T-helper 2 cell treated with Interferon-gamma antibody and Interleukin-4, amounts not matched to agents 100 ng/mL and 5 ng/mL, for 36 hours (primary cell): ENCODE measurements around the gene PMM2. TPM values are rescaled to one million over a fixed set of nuclear protein-coding genes. Genes with fewer than 3 reads are reported as not detected.

Experiments
- intact Hi-C: fragments of 100-400 bp; cut with micrococcal nuclease; formaldehyde crosslinking; loops from one replicate; pipeline ENCODE4 v1.15.1; 2023
- total RNA-seq: library from RNA; stranded (reverse); gene quantifications from 2 replicates; pipeline ENCODE4 v1.2.3, GENCODE V29; 2022

The PMM2 gene
- total RNA-seq, 1 donor from 2014 or later, result 56.3 TPM

- intact Hi-C loops, result no loop called here
Observed at GRCh38 chr16:8885674-8886592, 88.3 kb downstream of the PMM2 start.

DNA sequence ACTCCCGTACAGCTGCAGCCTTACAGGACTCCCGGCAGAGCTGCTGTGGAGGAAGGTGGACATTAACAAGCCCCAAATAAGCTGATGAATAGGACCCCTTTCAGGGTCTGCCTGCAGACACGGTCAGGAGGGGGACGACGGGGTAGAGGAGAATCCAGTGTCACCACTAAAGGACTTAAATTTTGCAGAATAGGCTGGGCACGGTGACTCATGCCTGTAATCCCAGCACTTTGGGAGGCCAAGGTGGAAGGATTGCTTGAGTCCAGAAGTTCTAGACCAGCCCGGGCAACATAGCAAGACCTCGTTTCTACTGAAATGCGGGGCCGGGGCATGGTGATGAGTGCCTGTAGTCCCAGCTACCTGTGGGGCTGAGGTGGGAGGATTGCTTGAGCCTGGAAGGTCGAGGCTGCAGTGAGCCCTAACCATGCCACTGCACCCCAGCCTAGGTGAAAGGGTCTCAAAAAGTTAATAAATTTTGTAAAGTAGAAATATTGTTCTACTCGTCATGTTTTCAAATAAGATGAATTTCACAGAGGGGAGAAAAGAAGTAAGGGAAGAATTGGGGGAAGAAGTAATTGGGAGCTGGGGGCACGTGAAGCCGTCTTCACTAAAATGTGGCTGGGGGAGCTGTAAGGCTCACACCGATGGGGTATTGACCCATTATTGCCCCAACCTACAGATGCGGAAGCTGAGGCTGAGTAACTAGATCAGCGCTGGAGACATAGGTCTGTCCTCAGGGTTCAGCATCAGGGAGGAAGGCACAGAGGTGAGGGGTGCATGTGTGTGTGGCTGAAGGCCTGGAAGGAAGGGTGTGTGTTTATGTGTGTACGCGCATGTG is 89.2 kb downstream of the PMM2 start:
- intact Hi-C loops, result no loop called here

GRCh38 chr16:8887431-8887765 is 89.8 kb downstream of the PMM2 start:
- intact Hi-C loops, result no loop called here

DNA sequence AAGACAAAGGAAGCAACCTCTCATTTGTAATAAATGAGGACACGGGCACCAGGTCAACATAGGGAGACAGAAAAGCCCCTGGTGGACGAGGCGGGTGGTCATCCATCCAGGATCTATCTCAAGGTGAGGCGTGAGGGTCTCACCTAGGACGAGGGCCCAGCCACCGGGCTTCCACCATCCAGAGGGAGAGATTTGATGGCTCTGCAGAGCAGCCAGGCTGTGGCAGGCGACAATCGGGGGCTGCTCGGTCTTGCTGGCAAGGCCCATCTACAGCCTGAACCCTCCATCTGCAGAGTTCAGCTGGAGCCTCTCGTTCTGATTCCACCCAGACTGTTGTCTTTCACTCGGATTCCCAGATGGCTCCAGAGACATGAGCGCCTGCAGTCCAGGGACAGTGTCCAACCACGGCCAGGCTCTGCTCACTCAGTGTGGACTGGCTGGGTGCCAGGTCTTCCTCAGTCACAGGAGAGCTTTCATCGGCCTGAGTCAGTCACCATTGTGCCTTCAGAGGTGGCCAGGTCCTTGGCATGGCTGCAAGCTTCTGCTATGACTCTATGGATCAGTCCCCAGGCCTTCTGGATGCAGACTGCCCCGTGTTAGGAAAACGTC is 90.4 kb downstream of the PMM2 start:
- intact Hi-C loops, result no loop called here

DNA sequence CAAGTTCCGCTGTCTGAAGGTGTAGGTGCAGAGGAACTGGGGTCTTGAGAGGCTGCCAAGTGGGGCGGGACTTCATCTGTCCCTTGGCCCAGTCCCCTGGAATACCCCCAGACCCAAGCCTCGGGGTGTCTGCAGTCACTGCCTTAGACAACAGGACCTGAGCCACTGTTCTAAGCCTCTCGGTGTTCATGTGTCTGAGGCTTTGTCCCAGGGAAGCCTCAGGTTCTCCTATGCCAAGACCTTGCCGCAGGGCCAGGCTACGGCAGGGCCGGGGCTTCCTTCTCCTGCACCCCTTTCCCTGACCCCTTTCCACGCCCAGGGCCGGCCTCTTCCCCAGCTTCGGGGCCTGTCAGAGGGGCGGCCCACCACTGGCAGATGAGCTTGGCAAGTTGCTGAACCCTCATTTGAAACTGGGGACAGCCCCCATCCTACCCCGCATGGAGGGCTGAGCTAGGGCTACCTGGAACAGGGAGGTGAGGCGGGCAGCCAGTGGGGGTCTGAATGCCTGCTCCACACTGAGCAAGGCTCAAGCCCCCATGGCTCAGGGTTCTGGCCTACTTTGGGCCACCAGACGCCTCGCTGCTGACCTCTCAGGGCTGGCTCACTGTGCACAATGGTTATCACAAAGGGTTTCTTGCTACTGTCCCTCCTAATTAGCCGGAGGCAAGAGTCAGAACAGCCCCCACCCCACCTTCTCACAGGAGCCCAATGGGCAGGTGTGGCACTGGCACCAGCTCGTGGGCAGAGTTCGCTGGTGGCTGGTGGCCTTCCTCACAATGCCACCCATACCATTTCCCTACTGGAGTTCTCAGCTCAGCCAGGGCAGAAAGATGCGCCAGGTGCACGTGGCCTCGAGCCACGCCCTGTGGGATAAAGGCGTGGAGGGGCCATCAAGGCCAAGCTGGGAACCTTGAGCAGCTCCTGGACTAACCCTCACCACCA is 91.6 kb downstream of the PMM2 start:
- intact Hi-C loops, result no loop called here

DNA sequence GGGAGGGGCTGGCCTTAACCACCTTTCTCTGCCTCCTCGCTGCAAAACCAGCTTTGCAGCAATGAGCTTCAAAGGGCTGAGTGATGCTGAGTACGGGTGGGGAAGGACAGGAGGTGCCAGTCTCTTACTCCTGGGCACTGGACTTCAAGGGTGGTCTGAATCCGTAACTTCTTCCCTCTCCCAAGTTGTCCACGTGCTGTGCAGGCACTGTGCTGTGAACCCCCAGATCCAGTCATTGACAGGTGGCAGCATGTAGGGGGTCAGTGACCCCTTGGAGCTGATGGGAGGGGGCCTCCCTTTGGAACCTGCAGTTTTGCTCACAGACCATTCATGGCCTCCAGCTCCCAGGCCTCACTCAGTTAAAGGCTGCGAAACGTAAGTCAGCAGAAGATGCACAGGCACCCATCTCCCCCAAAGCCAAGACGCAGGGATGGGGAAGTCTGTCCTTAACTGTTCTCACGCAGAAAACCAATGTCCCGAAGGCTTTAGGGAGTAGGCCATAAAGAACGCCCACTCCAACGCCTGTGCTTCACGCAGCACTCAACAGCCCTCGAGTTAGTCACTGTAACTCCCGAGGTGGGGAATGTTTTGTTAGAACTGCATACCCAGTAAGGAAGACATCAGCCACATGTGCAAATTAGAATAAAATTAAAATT is 92.4 kb downstream of the PMM2 start:
- intact Hi-C loops, result no loop called here

GRCh38 chr16:8890549-8890921 is 92.9 kb downstream of the PMM2 start:
- intact Hi-C loops, result no loop called here

GRCh38 chr16:8892101-8892575 is 94.5 kb downstream of the PMM2 start:
- intact Hi-C loops, result no loop called here

DNA sequence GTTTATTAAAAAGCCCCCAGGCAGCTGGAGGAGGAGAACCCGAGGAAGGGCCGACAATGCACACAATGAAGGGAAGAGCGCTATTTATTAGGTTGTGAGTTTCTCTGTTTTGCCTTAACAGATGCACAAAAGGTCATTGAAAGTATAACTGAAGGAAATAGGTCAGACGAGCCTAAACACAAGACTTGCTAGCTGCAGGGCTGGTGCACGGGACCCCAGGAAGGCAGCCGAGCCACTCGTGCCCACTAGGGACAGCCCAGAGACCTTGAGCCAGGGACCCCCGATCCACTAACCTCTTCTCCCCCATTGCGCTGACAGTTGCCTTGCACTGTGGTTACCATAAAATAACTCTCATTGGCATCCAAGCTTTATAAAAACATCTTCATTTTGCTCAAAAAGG is 95.8 kb downstream of the PMM2 start:
- intact Hi-C loops, result no loop called here

- intact Hi-C loops, result no loop called here
Observed at GRCh38 chr16:8893976-8894690, 96.5 kb downstream of the PMM2 start.

- intact Hi-C loops, result no loop called here
Observed at GRCh38 chr16:8894736-8895334, 97.2 kb downstream of the PMM2 start.

- intact Hi-C loops, result no loop called here
Observed at GRCh38 chr16:8898660-8899318, 101.2 kb downstream of the PMM2 start.

Other genes starting within 250 kb of the PMM2 start
- not detected in 2 replicates for gene TMEM114, start 207.3 kb upstream of the PMM2 start, total RNA-seq
- gene METTL22, start 176.1 kb upstream of the PMM2 start, total RNA-seq, result 26.9 and 36.1 TPM in 2 replicates
- 8.5 and 9.4 TPM in 2 replicates for gene ABAT, start 123.2 kb upstream of the PMM2 start, total RNA-seq
- gene TMEM186, start 200 bp upstream of the PMM2 start, total RNA-seq, result 10.0 and 11.8 TPM in 2 replicates
- 153 and 161 TPM in 2 replicates for gene CARHSP1, start 71.2 kb downstream of the PMM2 start, total RNA-seq
- not detected in 2 replicates for gene LITAFD, start 84.5 kb downstream of the PMM2 start, total RNA-seq
- 165 and 166 TPM in 2 replicates for gene USP7, start 166.1 kb downstream of the PMM2 start, total RNA-seq